Measurements from ENCODE around the gene CHURC1.

DNA sequence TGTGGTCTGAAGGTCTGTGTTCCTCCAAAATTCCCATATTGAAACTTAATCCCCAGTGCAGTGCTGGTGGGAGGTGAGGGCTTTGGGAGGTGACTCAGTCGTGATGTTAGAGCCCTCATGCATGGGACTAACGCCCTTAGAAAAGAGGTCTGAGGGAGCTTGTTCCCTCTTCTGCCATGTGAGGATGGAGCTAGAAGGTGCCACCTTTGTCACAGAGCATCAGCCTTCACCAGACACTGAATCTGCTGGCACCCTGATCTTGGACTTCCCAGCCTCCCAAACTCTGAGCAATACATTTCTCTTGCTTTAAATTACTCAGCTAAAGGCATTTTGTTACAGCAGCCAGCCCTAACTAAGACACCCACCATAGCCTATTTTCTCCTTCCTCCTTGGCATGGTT, 43.9 kb downstream of the CHURC1 start:
- TF ChIP-seq EZH2phosphoT487 (IDR thresholded peaks at IDR 0.05; ENCODE audit: unreplicated experiment) (no peak), POLR2AphosphoS5 (IDR thresholded peaks at IDR 0.05; ENCODE audit: low read depth) (no peak), JUNB (IDR thresholded peaks at IDR 0.05; ENCODE audit: unreplicated experiment) (no peak), CREB1 (CRISPR knock-in tag; IDR thresholded peaks at IDR 0.05; ENCODE audit: low read depth) (no peak), STAT1 (IDR thresholded peaks at IDR 0.05; ENCODE audit: unreplicated experiment) (no peak), EZH2 (IDR thresholded peaks at IDR 0.05; ENCODE audit: low read depth, unreplicated experiment) (no peak), ZNF114 (CRISPR knock-in tag; IDR thresholded peaks at IDR 0.05) (no peak)
- TF ChIP-seq, protein P1, sequence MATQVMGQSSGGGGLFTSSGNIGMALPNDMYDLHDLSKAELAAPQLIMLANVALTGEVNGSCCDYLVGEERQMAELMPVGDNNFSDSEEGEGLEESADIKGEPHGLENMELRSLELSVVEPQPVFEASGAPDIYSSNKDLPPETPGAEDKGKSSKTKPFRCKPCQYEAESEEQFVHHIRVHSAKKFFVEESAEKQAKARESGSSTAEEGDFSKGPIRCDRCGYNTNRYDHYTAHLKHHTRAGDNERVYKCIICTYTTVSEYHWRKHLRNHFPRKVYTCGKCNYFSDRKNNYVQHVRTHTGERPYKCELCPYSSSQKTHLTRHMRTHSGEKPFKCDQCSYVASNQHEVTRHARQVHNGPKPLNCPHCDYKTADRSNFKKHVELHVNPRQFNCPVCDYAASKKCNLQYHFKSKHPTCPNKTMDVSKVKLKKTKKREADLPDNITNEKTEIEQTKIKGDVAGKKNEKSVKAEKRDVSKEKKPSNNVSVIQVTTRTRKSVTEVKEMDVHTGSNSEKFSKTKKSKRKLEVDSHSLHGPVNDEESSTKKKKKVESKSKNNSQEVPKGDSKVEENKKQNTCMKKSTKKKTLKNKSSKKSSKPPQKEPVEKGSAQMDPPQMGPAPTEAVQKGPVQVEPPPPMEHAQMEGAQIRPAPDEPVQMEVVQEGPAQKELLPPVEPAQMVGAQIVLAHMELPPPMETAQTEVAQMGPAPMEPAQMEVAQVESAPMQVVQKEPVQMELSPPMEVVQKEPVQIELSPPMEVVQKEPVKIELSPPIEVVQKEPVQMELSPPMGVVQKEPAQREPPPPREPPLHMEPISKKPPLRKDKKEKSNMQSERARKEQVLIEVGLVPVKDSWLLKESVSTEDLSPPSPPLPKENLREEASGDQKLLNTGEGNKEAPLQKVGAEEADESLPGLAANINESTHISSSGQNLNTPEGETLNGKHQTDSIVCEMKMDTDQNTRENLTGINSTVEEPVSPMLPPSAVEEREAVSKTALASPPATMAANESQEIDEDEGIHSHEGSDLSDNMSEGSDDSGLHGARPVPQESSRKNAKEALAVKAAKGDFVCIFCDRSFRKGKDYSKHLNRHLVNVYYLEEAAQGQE (IDR thresholded peaks at IDR 0.05; ENCODE audit: unreplicated experiment) = no peak
- TF ChIP-seq, protein P2, sequence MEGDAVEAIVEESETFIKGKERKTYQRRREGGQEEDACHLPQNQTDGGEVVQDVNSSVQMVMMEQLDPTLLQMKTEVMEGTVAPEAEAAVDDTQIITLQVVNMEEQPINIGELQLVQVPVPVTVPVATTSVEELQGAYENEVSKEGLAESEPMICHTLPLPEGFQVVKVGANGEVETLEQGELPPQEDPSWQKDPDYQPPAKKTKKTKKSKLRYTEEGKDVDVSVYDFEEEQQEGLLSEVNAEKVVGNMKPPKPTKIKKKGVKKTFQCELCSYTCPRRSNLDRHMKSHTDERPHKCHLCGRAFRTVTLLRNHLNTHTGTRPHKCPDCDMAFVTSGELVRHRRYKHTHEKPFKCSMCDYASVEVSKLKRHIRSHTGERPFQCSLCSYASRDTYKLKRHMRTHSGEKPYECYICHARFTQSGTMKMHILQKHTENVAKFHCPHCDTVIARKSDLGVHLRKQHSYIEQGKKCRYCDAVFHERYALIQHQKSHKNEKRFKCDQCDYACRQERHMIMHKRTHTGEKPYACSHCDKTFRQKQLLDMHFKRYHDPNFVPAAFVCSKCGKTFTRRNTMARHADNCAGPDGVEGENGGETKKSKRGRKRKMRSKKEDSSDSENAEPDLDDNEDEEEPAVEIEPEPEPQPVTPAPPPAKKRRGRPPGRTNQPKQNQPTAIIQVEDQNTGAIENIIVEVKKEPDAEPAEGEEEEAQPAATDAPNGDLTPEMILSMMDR (conservative IDR thresholded peaks at IDR 0.05; ENCODE audit: low read depth in 2 of 2) = no peak
- TF ChIP-seq, protein P3, sequence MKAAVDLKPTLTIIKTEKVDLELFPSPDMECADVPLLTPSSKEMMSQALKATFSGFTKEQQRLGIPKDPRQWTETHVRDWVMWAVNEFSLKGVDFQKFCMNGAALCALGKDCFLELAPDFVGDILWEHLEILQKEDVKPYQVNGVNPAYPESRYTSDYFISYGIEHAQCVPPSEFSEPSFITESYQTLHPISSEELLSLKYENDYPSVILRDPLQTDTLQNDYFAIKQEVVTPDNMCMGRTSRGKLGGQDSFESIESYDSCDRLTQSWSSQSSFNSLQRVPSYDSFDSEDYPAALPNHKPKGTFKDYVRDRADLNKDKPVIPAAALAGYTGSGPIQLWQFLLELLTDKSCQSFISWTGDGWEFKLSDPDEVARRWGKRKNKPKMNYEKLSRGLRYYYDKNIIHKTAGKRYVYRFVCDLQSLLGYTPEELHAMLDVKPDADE (IDR thresholded peaks at IDR 0.05) = no peak
